ENCODE results near the gene CLPSL1. TPM values are rescaled to one million over a fixed set of nuclear protein-coding genes. Genes with fewer than 3 reads are reported as not detected.
A peak's percentile ranks its signal among the peaks of the same experiment; 100 is the strongest.

CLPSL1 gene
- total and polyA plus RNA-seq, 2 of the 13 experiments (the other 11 are each of a cell fraction or from before 2014, with no cell fraction given): not detected

DNA sequence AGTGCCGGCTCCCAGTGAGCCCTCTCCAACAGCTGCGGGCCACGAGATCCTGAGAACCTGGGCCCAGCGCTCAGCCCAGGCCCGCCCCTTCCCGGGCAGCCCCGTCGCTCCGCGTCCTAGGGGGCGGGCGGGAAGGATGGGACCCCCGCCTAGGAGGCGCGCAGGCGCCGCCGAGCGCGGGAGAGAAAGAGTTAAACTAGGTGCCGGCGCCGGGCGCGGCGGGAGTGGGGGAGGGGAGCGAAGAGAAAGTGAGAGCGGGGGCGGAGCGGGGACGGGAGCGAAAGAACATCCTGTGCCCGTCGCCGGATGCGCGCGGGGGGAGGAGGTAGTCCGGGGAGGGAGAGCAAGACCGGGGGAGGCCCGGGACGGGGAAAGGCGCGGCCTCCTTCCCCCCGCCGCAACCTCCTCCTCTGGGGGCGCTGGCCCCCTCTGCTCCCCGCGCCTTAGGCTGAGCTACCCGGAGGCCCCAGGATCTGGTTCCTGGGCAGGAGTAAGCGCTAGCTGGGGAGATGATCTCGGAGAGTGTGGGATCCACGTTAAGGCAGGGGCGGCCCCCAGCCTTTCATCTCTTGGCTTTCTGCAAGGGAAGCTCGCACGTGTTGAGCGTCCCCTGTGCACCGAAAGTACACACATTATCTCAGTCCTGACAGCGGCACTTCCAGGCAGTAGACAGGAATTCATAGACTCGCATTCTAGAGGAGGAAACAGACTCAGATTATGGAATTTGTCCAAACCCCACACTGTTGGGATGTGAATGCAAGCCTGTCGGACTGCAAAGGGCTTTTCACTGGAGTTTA is 48.9 kb upstream of the CLPSL1 start (continued):
- no peak for TF ChIP-seq SMAD9 (CRISPR knock-in tag; IDR thresholded peaks at IDR 0.05)
- peak; percentile 85 for TF ChIP-seq ZFY (CRISPR knock-in tag; IDR thresholded peaks at IDR 0.05)
- TF ChIP-seq RFXANK (CRISPR knock-in tag; IDR thresholded peaks at IDR 0.05): peak; percentile 72; the same call in 1 of the 2 replicates
- TF ChIP-seq NCOA5 (CRISPR knock-in tag; IDR thresholded peaks at IDR 0.05): no peak
- peak; percentile 67 for TF ChIP-seq RBM22 (optimal IDR thresholded peaks at IDR 0.05; ENCODE audit: low read length)
- no peak for TF ChIP-seq NFRKB (IDR thresholded peaks at IDR 0.05)
- TF ChIP-seq, protein P1, sequence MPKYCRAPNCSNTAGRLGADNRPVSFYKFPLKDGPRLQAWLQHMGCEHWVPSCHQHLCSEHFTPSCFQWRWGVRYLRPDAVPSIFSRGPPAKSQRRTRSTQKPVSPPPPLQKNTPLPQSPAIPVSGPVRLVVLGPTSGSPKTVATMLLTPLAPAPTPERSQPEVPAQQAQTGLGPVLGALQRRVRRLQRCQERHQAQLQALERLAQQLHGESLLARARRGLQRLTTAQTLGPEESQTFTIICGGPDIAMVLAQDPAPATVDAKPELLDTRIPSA (CRISPR knock-in tag; IDR thresholded peaks at IDR 0.05; ENCODE audit: borderline replicate concordance): no peak
- TF ChIP-seq KLF9 (CRISPR knock-in tag; IDR thresholded peaks at IDR 0.05; ENCODE audit: low read depth): 0 out of 2 replicates have a peak, but pooled peaks have one; percentile 38
- peak in 1 of 2 experiments; percentile 80; a peak in 2 of 4 replicates for TF ChIP-seq POLR2A (IDR thresholded peaks at IDR 0.05; ENCODE audit: insufficient read depth in 1 of 2, low read depth in 2 of 2, low read length in 2 of 2)
- TF ChIP-seq FIP1L1 (IDR thresholded peaks at IDR 0.05; ENCODE audit: borderline replicate concordance, insufficient read depth, low read depth, low read length): no peak
- 0 out of 2 replicates have a peak, but pooled peaks have one; percentile 73 for TF ChIP-seq SAFB2 (CRISPR knock-in tag; IDR thresholded peaks at IDR 0.05; ENCODE audit: borderline replicate concordance, low read depth)
- peak; percentile 18; the same call in 1 of the 2 replicates for TF ChIP-seq KDM1A (CRISPR knock-in tag; IDR thresholded peaks at IDR 0.05)
- TF ChIP-seq, protein P2, sequence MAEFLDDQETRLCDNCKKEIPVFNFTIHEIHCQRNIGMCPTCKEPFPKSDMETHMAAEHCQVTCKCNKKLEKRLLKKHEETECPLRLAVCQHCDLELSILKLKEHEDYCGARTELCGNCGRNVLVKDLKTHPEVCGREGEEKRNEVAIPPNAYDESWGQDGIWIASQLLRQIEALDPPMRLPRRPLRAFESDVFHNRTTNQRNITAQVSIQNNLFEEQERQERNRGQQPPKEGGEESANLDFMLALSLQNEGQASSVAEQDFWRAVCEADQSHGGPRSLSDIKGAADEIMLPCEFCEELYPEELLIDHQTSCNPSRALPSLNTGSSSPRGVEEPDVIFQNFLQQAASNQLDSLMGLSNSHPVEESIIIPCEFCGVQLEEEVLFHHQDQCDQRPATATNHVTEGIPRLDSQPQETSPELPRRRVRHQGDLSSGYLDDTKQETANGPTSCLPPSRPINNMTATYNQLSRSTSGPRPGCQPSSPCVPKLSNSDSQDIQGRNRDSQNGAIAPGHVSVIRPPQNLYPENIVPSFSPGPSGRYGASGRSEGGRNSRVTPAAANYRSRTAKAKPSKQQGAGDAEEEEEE (CRISPR knock-in tag; IDR thresholded peaks at IDR 0.05; ENCODE audit: borderline replicate concordance): peak; percentile 74; the same call in 1 of the 2 replicates
- peak; percentile 40 for TF ChIP-seq IKZF4 (CRISPR knock-in tag; IDR thresholded peaks at IDR 0.05; ENCODE audit: borderline replicate concordance, low read depth, not compliant biosample characterization)
- TF ChIP-seq, protein P3, sequence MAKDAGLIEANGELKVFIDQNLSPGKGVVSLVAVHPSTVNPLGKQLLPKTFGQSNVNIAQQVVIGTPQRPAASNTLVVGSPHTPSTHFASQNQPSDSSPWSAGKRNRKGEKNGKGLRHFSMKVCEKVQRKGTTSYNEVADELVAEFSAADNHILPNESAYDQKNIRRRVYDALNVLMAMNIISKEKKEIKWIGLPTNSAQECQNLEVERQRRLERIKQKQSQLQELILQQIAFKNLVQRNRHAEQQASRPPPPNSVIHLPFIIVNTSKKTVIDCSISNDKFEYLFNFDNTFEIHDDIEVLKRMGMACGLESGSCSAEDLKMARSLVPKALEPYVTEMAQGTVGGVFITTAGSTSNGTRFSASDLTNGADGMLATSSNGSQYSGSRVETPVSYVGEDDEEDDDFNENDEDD (CRISPR knock-in tag; IDR thresholded peaks at IDR 0.05; ENCODE audit: borderline replicate concordance): no peak; the same call in none of the 2 replicates
- peak; percentile 73 for TF ChIP-seq PHF20 (CRISPR knock-in tag; IDR thresholded peaks at IDR 0.05)
- peak; percentile 66; the same call in 1 of the 2 replicates for TF ChIP-seq SNAPC2 (CRISPR knock-in tag; IDR thresholded peaks at IDR 0.05)
- TF ChIP-seq ZFAT (CRISPR knock-in tag; conservative IDR thresholded peaks at IDR 0.05): no peak
- 0 out of 2 replicates have a peak, but pooled peaks have one; percentile 34 for TF ChIP-seq ZMAT3 (CRISPR knock-in tag; conservative IDR thresholded peaks at IDR 0.05)
- no peak; the same call in 1 of the 2 replicates for TF ChIP-seq MZF1 (CRISPR knock-in tag; IDR thresholded peaks at IDR 0.05; ENCODE audit: borderline replicate concordance)
- TF ChIP-seq ZNF225 (CRISPR knock-in tag; IDR thresholded peaks at IDR 0.05): peak; percentile 83; the same call in 1 of the 2 replicates
- peak; percentile 90 for TF ChIP-seq FOXC1 (CRISPR knock-in tag; IDR thresholded peaks at IDR 0.05; ENCODE audit: borderline replicate concordance)
- TF ChIP-seq ZNF570 (CRISPR knock-in tag; IDR thresholded peaks at IDR 0.05; ENCODE audit: borderline replicate concordance): no peak
- TF ChIP-seq ZNF549 (CRISPR knock-in tag; IDR thresholded peaks at IDR 0.05): no peak
- peak; percentile 84 for TF ChIP-seq ZMYM4 (CRISPR knock-in tag; IDR thresholded peaks at IDR 0.05)
- no peak; the same call in 1 of the 2 replicates for TF ChIP-seq RARA (CRISPR knock-in tag; IDR thresholded peaks at IDR 0.05)
